ENCODE data around the gene THAP9. TPM values are rescaled to one million over a fixed set of nuclear protein-coding genes. Genes with fewer than 3 reads are reported as not detected.

THAP9 gene
- total RNA-seq, 2 donors from 2014 or later = 2.7 to 3.9 TPM

DNA sequence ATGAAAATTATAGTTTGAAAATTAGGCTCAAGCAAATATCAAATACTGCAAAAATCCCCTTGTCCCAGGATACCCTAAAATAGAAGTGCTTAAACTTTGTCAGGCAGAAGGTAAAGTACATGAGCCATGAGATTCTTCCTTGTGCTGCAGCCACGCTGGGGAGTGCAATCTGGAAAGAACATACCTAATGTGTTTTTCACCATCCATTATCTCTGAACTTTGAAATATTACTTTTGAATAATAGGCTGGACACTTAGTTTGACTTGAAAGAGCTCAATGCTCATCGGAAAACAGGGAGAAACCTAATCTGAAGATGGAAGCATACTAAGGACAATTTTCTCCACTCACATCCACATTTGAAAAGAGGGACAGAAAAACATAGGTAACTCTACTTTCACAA, 18.9 kb downstream of the THAP9 start:
- no peaks in the 10 kb centered on the region for H3K36me3 ChIP-seq
- H3K27ac ChIP-seq = no peak overlapping the region
- no peaks in the 10 kb centered on the region for H3K9me3 ChIP-seq
- H3K4me3 ChIP-seq = no peak overlapping the region
- TF ChIP-seq, protein P1, sequence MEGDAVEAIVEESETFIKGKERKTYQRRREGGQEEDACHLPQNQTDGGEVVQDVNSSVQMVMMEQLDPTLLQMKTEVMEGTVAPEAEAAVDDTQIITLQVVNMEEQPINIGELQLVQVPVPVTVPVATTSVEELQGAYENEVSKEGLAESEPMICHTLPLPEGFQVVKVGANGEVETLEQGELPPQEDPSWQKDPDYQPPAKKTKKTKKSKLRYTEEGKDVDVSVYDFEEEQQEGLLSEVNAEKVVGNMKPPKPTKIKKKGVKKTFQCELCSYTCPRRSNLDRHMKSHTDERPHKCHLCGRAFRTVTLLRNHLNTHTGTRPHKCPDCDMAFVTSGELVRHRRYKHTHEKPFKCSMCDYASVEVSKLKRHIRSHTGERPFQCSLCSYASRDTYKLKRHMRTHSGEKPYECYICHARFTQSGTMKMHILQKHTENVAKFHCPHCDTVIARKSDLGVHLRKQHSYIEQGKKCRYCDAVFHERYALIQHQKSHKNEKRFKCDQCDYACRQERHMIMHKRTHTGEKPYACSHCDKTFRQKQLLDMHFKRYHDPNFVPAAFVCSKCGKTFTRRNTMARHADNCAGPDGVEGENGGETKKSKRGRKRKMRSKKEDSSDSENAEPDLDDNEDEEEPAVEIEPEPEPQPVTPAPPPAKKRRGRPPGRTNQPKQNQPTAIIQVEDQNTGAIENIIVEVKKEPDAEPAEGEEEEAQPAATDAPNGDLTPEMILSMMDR (IDR thresholded peaks at IDR 0.05) = no peak
- no peak for DNase-seq (ENCODE audit: low spot score)
- ATAC-seq (ENCODE audit: insufficient number of reproducible peaks, low FRiP score, low read depth) = no peak
- no peaks in the 10 kb centered on the region for H3K27me3 ChIP-seq (replicated peaks; ENCODE audit: insufficient read depth)
- H3K4me1 ChIP-seq (ENCODE audit: control insufficient read depth in 1 of 2, low read depth in 2 of 2) = no peaks in the 10 kb centered on the region

- no peak for ATAC-seq (ENCODE audit: insufficient number of reproducible peaks, low FRiP score, low read depth)
Measured at GRCh38 chr4:82921795-82922194, 21.3 kb downstream of the THAP9 start.

DNA sequence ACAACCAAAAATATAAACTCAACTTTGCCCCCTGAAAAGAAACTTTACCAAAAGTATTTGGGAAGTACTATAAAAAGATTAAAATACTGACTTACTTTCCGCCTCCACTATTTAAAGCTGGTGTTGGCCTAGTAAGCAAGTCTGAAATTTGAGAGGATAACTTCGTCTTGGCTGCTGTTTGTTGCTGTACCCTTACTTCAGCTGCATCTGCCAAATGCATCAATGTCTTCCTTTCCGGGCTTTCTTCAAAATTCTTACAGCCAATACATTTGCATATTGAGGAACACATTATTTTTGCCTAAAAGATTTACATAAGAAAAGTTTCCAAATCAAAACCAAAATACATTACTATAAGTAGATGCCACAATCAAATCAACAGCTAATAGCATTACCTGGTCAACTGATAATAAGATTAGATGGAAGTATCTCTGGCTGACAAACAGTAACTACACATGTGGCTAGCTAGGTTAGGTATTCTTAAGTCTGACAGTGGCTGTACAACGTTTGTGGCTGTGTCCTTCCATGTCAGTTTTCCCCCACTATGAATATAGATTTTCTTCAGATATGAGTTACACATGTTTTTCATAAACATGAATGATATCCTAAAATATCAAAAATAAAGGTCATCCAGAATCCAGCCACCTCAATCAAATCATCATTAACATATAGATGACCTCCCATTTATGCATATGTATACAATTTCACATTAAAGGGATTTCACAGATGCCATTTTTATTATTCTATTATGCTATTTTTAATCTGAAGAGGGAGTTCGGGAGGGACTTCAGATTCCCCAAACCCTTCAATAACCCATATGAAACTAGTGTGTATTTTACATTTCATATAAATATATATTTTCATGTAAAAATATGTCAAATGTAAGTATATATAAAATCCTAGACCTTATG, 30.6 kb downstream of the THAP9 start:
- Histone ChIP-seq H3K4me1 (ENCODE audit: control insufficient read depth in 1 of 2, low read depth in 2 of 2) (no peaks in the 10 kb centered on the region), H3K4me3 (no peak overlapping the region), H3K9me3 (no peaks in the 10 kb centered on the region), H3K36me3 (peaks cover 12% of the 10 kb centered on the region), H3K27me3 (replicated peaks; ENCODE audit: insufficient read depth) (no peaks in the 10 kb centered on the region), H3K27ac (no peak overlapping the region)
- TF ChIP-seq, protein P1 (IDR thresholded peaks at IDR 0.05) = no peak
- DNase-seq (ENCODE audit: low spot score) (no peak), ATAC-seq (ENCODE audit: insufficient number of reproducible peaks, low FRiP score, low read depth) (no peak)

More at GRCh38 chr4:82921795-82922194, 21.3 kb downstream of the THAP9 start:
- no peak for DNase-seq (ENCODE audit: low spot score)
- Histone ChIP-seq H3K9me3 (no peaks in the 10 kb centered on the region), H3K36me3 (no peaks in the 10 kb centered on the region), H3K4me1 (ENCODE audit: control insufficient read depth in 1 of 2, low read depth in 2 of 2) (no peaks in the 10 kb centered on the region), H3K4me3 (no peak overlapping the region), H3K27me3 (replicated peaks; ENCODE audit: insufficient read depth) (no peaks in the 10 kb centered on the region), H3K27ac (no peak overlapping the region)
- TF ChIP-seq, protein P1 (IDR thresholded peaks at IDR 0.05) = no peak

DNA sequence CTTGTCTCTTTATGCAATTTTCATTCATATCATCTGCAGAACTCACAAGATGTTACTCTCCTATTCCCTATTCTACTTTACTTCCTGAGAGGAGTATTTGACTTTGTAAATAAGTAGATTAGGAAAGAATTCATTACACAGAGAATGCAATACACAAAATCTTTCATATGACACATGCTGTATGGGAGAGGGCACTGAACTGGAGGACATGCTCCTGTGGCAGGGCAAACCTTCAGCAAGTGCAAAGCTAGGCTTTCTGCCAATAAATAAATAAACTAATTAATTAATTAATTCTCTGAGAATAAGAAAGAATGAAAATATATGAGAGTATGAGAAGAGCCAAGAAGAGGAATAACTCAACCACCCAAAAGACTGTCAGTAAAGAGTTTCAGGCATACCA, 33.9 kb downstream of the THAP9 start:
- ATAC-seq (ENCODE audit: insufficient number of reproducible peaks, low FRiP score, low read depth) = no peak
- no peaks in the 10 kb centered on the region for H3K4me1 ChIP-seq (ENCODE audit: control insufficient read depth in 1 of 2, low read depth in 2 of 2)
- DNase-seq (ENCODE audit: low spot score) = no peak
- H3K27ac ChIP-seq = no peak overlapping the region
- H3K27me3 ChIP-seq (replicated peaks; ENCODE audit: insufficient read depth) = no peaks in the 10 kb centered on the region
- peaks cover 12% of the 10 kb centered on the region for H3K36me3 ChIP-seq
- no peaks in the 10 kb centered on the region for H3K9me3 ChIP-seq
- no peak overlapping the region for H3K4me3 ChIP-seq
- TF ChIP-seq, protein P1 (IDR thresholded peaks at IDR 0.05) = no peak

DNA sequence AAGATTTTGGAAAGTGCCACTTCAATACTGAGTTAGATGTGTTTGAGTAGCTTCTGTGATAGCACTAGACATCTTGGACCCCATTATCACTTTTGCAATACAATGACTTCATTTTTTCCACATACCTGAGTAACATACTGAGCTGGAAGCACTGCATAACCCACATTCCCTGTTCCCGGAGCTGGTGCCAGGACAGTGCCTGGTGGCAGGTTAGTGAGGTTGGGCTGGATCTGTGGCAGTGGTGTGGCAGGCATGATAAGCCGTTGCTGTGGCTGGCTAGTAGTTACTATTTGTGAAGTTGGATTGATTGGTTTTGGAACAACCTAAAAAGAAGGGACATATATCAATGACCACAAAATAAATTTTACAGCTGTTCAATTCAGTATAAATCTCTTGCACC, 38.9 kb downstream of the THAP9 start:
- no peak for ATAC-seq (ENCODE audit: insufficient number of reproducible peaks, low FRiP score, low read depth)
- no peak overlapping the region for H3K4me3 ChIP-seq
- no peaks in the 10 kb centered on the region for H3K27me3 ChIP-seq (replicated peaks; ENCODE audit: insufficient read depth)
- no peak overlapping the region for H3K27ac ChIP-seq
- H3K4me1 ChIP-seq (ENCODE audit: control insufficient read depth in 1 of 2, low read depth in 2 of 2) = no peaks in the 10 kb centered on the region
- peaks cover 10% of the 10 kb centered on the region for H3K36me3 ChIP-seq
- no peaks in the 10 kb centered on the region for H3K9me3 ChIP-seq
- DNase-seq (ENCODE audit: low spot score) = no peak
- TF ChIP-seq, protein P1 (IDR thresholded peaks at IDR 0.05) = no peak

Measured in thoracic aorta (tissue), 2 donors.